DOHH2 (cell line): Measurements from ENCODE around the gene AZIN2.
"Not testable (repeated sequence)": the region's sequence is repeated elsewhere in the genome, so short reads cannot be mapped to it uniquely, and the experiment has no call there.

ENCODE experiments used
- EZH2phosphoT487 ChIP-seq: fragments of 200-600 bp; sonication (generic); IDR thresholded peaks from 2 replicates; pipeline ENCODE4 v1.6.1; 2017; ENCODE audit warnings: borderline replicate concordance, mild to moderate bottlenecking, antibody characterized with exemption, low read length, moderate library complexity, mixed read lengths
- TF ChIP-seq, protein P1 (sequence below): fragments of 200-600 bp; sonication (generic); IDR thresholded peaks from one replicate; pipeline ENCODE4 v1.5.1; 2014; ENCODE audit warnings: antibody characterized with exemption, mild to moderate bottlenecking, low read depth, low read length; ENCODE audit not compliant: poor library complexity, severe bottlenecking

DNA sequence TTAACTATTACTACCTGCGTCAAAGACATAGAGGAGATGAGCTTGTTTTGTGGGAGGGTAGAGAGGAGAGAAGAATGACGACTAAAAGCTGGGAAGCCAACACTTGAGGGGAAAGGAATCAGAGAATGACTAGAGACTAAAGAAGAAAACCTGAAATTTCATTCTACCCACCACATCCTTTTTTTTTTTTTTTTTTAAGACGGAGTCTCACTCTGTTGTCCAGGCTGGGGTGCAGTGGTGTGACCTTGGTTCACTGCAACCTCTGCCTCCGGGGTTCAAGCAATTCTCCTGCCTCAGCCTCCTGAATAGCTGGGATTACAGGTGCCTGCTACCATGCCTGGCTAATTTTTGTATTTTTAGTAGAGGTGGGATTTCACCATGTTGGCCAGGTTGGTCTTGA is 34.7 kb upstream of the AZIN2 start:
- TF ChIP-seq, protein P1, sequence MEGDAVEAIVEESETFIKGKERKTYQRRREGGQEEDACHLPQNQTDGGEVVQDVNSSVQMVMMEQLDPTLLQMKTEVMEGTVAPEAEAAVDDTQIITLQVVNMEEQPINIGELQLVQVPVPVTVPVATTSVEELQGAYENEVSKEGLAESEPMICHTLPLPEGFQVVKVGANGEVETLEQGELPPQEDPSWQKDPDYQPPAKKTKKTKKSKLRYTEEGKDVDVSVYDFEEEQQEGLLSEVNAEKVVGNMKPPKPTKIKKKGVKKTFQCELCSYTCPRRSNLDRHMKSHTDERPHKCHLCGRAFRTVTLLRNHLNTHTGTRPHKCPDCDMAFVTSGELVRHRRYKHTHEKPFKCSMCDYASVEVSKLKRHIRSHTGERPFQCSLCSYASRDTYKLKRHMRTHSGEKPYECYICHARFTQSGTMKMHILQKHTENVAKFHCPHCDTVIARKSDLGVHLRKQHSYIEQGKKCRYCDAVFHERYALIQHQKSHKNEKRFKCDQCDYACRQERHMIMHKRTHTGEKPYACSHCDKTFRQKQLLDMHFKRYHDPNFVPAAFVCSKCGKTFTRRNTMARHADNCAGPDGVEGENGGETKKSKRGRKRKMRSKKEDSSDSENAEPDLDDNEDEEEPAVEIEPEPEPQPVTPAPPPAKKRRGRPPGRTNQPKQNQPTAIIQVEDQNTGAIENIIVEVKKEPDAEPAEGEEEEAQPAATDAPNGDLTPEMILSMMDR, result not testable (repeated sequence)
- TF ChIP-seq EZH2phosphoT487, result not testable (repeated sequence)
